Measurements from ENCODE around the gene MTMR12. TPM values are rescaled to one million over a fixed set of nuclear protein-coding genes. Genes with fewer than 3 reads are reported as not detected.
"Not testable (repeated sequence)": the region's sequence is repeated elsewhere in the genome, so short reads cannot be mapped to it uniquely, and the experiment has no call there.

The MTMR12 gene
- total and polyA plus RNA-seq, 2 donors (not counting 3 experiments of a cell fraction or from before 2014, with no cell fraction given), result 18.2 to 38.6 TPM

GRCh38 chr5:32297181-32298058 is 15.3 kb downstream of the MTMR12 start:
- no TSS peak for BruUV-seq (replicated peaks)
- Histone ChIP-seq H3K4me2 (ENCODE audit: insufficient read depth, low read length) (no peak overlapping the region), H3K27ac (ENCODE audit: insufficient read depth, low read depth, low read length) (no peak overlapping the region), H3K79me2 (ENCODE audit: control insufficient read depth, insufficient read depth, low read length) (peaks cover 50% of the 10 kb centered on the region), H3K4me3 (replicated peaks in 1 of 3; ENCODE audit: insufficient read depth in 1 of 3, low read depth in 1 of 3, low read length in 3 of 3) (no peak overlapping the region), H3K9me1 (replicated peaks; ENCODE audit: control insufficient read depth, extremely low read depth, insufficient read depth, low read length) (no peaks in the 10 kb centered on the region), H3K27me3 (ENCODE audit: control insufficient read depth in 2 of 2, insufficient read depth in 2 of 2, low read length in 2 of 2) (no peaks in the 10 kb centered on the region), H3K9ac (replicated peaks; ENCODE audit: extremely low read depth, insufficient read depth, low read length) (no peak overlapping the region), H4K20me1 (replicated peaks; ENCODE audit: control insufficient read depth, extremely low read depth, insufficient read depth, low read length) (no peaks in the 10 kb centered on the region), H3K4me1 (ENCODE audit: control insufficient read depth, extremely low read depth, insufficient read depth, low read length) (no peaks in the 10 kb centered on the region), H3K36me3 (ENCODE audit: control insufficient read depth in 2 of 2, extremely low read depth in 1 of 2, insufficient read depth in 2 of 2, low read length in 2 of 2) (peaks cover 0 to 7% of the 10 kb centered on the region in 2 experiments), H3K9me3 (replicated peaks; ENCODE audit: control insufficient read depth, insufficient read depth, low read length) (no peaks in the 10 kb centered on the region), H2AFZ (ENCODE audit: low read depth, low read length) (no peak overlapping the region)
- intact Hi-C loops (cut with micrococcal nuclease), result no loop called here
- CTCF ChIA-PET, result interaction anchor here (1.1 to 1.4 kb wide), 5 partner anchors 8 to 65 kb away, joined by 4 to 6 read pairs (median 5); no protein-coding TSS in a partner anchor
- dilution Hi-C loops (cut with MboI; ENCODE audit: extremely low pct_ligation_motif_present, low sequenced_read_pairs), result no loop called here
- FAIRE-seq (peak; percentile 15), DNase-seq (ENCODE audit: low read depth, low spot score) (no peak)
- POLR2A ChIA-PET, result no interaction called here
- TF ChIP-seq POLR2AphosphoS5 (IDR thresholded peaks at IDR 0.05; ENCODE audit: insufficient read depth, low read depth, low read length) (no peak), MYC (IDR thresholded peaks at IDR 0.05; ENCODE audit: low read depth, low read length) (no peak), FOS (IDR thresholded peaks at IDR 0.05; ENCODE audit: borderline replicate concordance, insufficient read depth, low read length) (no peak), CTCF (IDR thresholded peaks at IDR 0.05; ENCODE audit: extremely low read depth in 1 of 2, insufficient read depth in 1 of 2, low read depth in 1 of 2, low read length in 2 of 2) (no peak), MAX (IDR thresholded peaks at IDR 0.05; ENCODE audit: insufficient read depth, insufficient read length) (no peak), GATA2 (IDR thresholded peaks at IDR 0.05; ENCODE audit: insufficient read depth, insufficient read length, low read depth, low read length) (no peak)

- H3K4me1 ChIP-seq (ENCODE audit: control insufficient read depth, extremely low read depth, insufficient read depth, low read length); H3K4me3 ChIP-seq (replicated peaks in 1 of 3; ENCODE audit: insufficient read depth in 1 of 3, low read depth in 1 of 3, low read length in 3 of 3); H3K27ac ChIP-seq (ENCODE audit: insufficient read depth, low read depth, low read length); dilution Hi-C loops (cut with MboI; ENCODE audit: extremely low pct_ligation_motif_present, low sequenced_read_pairs); intact Hi-C loops (cut with micrococcal nuclease); H3K9me3 ChIP-seq (replicated peaks; ENCODE audit: control insufficient read depth, insufficient read depth, low read length); H3K27me3 ChIP-seq (ENCODE audit: control insufficient read depth in 2 of 2, insufficient read depth in 2 of 2, low read length in 2 of 2); H3K9me1 ChIP-seq (replicated peaks; ENCODE audit: control insufficient read depth, extremely low read depth, insufficient read depth, low read length); BruUV-seq (replicated peaks); H3K36me3 ChIP-seq (ENCODE audit: control insufficient read depth in 2 of 2, extremely low read depth in 1 of 2, insufficient read depth in 2 of 2, low read length in 2 of 2); H4K20me1 ChIP-seq (replicated peaks; ENCODE audit: control insufficient read depth, extremely low read depth, insufficient read depth, low read length); H3K9ac ChIP-seq (replicated peaks; ENCODE audit: extremely low read depth, insufficient read depth, low read length); POLR2A ChIA-PET; H2AFZ ChIP-seq (ENCODE audit: low read depth, low read length); DNase-seq (ENCODE audit: low read depth, low spot score); H3K4me2 ChIP-seq (ENCODE audit: insufficient read depth, low read length): not testable (repeated sequence)
- peaks cover 48% of the 10 kb centered on the region for H3K79me2 ChIP-seq (ENCODE audit: control insufficient read depth, insufficient read depth, low read length)
- peak; percentile 12 for FAIRE-seq
- CTCF ChIA-PET, result interaction anchor here (1.1 to 2.3 kb wide), 4 partner anchors 12 to 64 kb away, joined by 3 to 8 read pairs (median 5); no protein-coding TSS in a partner anchor
These were observed 16.6 kb downstream of the MTMR12 start for GRCh38 chr5:32295966-32296772.
